Umbilical cord (tissue), 2 donors: ENCODE measurements around the gene SPATA31D3. TPM values are rescaled to one million over a fixed set of nuclear protein-coding genes. Genes with fewer than 3 reads are reported as not detected.
"Not testable (repeated sequence)": the region's sequence is repeated elsewhere in the genome, so short reads cannot be mapped to it uniquely, and the experiment has no call there.

ENCODE experiments used
- DNase-seq: peaks from one replicate; pipeline ENCODE4 v3.0.0-alpha.2; 2015; ENCODE audit warnings: low spot score
- total RNA-seq: library from RNA; depleted of rRNA; stranded (reverse); fragments of >200 nt; gene quantifications from one replicate; pipeline ENCODE4 v1.2.3, GENCODE V29; 2014; ENCODE audit warnings: low replicate concordance; ENCODE audit not compliant: insufficient read depth

SPATA31D3 gene
- 2.2 TPM for total RNA-seq

DNA sequence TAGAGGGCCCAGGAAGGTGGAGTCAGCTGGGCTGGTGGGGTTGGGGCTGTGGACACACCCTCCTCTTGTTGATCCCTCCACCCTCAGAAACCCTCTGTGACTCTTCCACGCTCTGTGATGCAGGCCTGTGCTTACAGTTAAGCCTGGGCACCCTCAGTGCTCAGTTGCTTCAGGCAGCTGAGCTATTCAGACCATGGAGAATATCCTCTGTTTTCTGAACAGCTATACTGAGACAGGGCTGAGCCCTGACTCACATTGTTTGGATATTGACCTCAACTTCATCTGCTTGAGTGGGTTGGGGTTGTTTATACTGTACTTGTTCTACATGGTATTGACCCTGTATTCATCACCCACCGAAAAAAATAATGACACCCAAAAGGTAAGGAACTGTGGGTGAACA, at the start of gene SPATA31D3:
SPATA31D3 (plus strand) TSS at position 108 of the 400 bp plus-strand sequence; CDS start at position 194, 86 bp downstream.
- DNase-seq = not testable (repeated sequence)

DNA sequence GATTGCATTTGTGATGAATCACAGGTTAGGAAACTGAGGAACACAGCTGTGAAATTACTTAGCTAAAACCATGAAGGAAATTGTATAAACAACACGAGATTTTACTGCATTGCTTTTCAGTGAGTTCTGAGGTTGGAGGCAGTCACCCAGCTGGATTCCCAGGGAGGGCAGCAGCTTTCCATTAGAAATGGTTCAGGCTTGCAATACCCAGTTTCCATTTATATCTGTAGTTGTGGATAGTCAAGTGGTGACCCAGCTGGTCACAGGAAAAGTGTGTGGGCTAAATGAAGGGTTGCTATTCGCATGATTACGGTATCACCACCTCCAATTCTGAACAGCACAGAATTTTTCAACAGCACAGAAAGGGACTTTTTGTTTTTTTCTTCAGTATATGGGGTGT, 49.4 kb upstream of the SPATA31D3 start:
- no peak for DNase-seq

DNA sequence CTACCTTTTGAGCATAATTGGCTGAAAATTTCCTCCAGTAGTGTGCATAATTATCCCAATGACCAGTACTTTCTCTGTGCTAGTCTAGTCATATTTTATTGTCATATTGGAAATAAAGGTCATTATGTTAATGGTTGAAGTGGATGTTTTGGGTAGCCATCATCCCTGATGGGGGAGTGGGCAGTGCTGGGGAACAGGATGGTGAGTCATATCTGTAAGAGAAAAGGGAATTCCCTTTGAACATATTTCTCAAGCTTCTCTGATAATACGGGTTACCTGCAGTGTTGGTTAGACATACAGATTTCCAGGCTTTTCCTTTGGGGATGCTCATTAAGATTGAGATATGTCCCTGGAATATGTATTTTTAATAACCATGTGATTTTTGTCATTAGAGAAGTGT, 48.4 kb upstream of the SPATA31D3 start:
- DNase-seq = no peak

DNA sequence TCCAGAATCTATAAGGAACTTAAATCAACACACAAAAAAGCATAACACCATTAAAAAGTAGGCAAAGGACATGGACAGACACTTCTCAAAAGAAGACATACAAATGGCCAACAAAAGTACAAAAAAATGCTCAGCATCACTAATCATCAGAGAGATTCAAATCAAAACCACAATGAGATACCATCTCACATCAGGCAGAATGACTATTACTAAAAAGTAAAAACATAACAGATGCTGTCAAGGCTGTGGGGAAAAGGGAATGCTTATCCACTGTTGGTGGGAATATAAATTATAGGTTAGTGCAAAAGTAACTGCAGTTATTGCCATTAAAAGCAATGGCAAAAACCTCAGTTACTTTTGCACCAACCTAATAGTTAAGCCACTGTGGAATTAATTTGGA, 47.2 kb upstream of the SPATA31D3 start:
- DNase-seq = no peak

DNA sequence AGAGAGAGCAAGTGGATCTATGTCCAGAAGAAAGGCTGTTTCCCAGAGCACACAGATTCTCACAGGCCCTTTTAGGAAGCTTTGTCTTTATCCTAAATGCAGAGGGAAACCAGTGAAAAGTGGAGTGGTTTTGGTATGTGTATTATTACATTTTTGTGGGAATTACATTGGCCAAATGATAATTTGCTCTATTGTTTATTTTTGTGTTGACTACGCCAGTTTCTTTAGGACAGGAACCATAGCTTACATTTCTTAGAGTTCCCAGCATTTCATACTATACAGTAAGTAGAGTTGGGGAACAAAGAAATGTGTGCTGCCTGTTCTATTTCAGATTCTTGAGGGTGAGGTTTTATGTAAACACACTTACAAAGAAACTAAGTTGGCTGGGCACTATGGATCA, 44.4 kb upstream of the SPATA31D3 start:
- DNase-seq = no peak

DNA sequence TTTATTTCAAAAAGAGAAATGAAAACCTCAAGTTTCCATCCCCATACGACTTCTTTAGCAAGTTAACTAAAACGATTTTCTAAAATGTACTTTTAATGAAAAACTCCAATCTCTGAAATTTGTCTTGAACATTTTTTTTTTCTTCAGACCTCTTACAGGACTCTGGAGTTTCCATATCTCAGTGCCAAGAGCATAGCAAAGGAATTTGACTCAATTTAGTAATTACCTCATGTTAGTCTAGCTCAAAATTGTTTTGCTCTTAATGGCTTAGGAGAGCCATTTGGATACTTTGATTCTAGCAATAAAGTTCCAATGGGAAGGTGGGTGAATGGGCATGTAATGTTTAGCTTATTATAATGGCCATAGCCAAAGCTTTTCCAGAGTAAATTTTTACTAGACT, 41.1 kb upstream of the SPATA31D3 start:
- DNase-seq = peak; percentile 71

DNA sequence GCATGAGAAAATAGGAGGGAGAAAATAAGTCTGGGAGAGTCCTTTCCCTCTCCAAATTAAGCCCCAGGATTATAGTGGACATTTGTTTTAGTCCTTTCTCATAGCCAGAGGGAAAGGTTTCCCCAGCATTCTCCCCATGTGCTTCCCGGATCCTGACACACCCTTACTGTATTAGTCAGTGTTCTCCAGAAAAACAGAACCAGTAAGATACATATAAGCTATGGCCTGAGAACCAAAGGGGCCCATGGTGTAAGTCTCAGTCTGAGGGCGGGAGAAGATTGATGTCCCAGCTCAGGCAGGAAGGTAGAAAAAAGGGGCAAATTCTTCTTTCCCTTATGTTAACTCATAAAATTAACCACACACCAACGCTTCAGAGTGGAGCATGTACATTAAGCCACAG, 40.7 kb upstream of the SPATA31D3 start:
- peak; percentile 90 for DNase-seq

DNA sequence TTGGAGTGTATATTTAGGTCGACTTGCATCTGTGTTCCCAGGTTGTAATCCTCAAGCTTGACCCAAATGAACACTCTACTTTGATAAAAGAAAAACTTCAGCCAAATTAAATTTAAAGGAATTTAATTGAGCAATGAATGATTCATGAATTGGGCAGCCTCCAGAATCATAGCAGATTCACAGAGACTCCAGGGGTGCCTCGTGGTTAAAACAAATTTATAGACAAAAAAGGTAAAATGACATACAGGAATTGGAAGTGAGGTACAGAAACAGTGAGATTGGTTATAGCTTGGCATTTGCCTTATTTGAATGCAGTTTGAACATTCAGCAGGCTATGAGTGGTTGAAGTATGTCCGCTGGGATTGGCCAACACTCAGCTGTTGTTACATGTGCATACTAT, 36.6 kb upstream of the SPATA31D3 start:
- DNase-seq = no peak

DNA sequence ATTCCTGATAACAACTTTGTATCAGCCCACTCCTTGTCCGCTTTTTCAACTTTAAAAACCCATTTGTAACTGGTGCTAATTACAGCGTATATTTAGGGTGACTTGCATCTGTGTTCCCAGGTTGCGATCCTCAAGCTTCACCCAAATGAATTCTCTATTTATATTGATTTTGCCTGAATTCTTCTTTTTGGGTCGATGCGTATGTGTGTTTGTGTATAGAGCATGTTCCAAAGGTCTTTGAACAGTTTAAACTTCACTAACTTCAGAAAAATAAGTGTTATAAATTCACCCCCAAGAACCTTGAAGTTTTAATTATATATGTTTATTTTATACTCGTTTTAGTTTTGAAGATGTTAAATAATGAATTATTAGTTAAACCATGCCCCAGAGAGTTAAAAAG, 31.2 kb upstream of the SPATA31D3 start:
- DNase-seq = no peak

DNA sequence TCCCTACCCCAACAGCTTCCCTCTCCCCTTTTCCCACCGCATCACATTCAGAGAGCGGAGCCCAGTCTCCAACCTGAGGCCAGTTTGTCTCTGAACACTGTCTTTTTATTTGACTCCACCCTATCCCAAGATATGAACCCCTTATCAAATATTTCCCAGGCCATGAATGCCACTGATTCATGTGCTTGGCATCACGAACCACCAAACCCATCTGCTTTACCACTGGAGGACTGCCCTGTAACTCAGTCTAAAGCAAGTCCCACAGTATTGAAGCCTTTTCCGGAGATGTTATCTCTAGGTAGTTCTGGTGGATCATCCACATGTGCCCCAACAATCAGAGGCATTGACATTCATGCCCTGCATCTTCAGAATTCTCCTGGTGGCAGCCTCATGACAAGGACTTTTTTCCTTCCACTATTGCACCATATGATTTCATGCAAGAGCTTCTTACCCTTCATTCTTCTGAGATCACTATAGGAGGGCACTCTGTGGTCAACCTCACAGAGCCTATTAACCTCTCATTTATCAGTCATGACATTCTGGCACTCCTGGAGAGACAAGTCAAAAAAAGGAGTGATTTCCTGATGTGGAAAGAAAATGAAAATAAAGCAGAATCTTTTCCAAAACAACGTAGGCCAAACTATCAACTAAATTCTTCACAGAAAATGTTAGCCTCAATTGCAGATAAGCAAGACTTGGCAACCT, 27.3 kb upstream of the SPATA31D3 start:
- no peak for DNase-seq

DNA sequence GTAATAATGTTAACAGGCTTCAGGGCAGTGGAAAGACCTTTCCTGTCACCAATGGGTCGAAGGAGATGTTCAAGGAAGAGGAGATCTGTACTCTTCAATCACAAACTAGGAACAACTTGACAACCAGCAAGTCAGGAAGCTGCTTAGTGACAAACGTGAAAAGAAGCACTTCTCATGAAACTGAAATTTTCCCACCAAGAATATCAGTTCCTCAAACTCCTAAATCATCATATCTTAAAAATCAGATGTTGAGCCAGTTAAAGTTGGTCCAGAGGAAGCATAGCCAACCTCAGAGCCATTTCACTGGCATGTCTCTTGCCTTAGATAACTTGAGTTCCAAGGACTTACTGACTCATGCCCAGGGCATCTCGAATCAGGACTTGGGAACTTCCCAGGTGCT, 24.8 kb upstream of the SPATA31D3 start:
- DNase-seq = not testable (repeated sequence)

DNA sequence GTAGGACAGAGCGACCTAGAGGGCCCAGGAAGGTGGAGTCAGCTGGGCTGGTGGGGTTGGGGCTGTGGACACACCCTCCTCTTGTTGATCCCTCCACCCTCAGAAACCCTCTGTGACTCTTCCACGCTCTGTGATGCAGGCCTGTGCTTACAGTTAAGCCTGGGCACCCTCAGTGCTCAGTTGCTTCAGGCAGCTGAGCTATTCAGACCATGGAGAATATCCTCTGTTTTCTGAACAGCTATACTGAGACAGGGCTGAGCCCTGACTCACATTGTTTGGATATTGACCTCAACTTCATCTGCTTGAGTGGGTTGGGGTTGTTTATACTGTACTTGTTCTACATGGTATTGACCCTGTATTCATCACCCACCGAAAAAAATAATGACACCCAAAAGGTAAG, 15.0 kb upstream of the SPATA31D3 start, which contains the start of gene SPATA31D4:
SPATA31D4 (plus strand) TSS at position 124 of the 400 bp plus-strand sequence; CDS start at position 210, 86 bp downstream.
- DNase-seq = not testable (repeated sequence)

DNA sequence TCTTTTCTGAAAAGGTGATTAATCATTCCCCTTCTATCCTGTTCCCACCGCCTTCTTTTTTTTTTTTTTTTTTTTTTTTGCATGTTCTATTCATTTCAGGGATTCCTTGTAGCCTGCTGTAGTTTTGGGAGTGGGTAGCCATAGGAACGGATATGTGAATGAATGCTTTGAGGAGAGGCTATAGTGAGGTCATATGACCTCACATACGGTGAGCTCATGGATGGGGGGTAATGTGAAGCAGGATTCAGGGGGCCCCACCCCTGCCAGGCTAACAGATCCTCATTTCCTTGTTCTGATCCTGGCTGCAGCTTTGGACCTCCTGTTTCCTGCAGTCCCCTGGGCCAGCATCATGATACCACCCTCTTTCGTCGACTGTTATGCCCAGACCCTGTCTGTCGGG, 13.2 kb upstream of the SPATA31D3 start:
- not testable (repeated sequence) for DNase-seq

DNA sequence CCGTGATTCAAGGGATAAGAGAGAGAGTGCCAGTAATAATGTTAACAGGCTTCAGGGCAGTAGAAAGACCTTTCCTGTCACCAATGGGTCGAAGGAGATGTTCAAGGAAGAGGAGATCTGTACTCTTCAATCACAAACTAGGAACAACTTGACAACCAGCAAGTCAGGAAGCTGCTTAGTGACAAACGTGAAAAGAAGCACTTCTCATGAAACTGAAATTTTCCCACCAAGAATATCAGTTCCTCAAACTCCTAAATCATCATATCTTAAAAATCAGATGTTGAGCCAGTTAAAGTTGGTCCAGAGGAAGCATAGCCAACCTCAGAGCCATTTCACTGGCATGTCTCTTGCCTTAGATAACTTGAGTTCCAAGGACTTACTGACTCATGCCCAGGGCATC, 9.8 kb upstream of the SPATA31D3 start:
- DNase-seq = not testable (repeated sequence)

DNA sequence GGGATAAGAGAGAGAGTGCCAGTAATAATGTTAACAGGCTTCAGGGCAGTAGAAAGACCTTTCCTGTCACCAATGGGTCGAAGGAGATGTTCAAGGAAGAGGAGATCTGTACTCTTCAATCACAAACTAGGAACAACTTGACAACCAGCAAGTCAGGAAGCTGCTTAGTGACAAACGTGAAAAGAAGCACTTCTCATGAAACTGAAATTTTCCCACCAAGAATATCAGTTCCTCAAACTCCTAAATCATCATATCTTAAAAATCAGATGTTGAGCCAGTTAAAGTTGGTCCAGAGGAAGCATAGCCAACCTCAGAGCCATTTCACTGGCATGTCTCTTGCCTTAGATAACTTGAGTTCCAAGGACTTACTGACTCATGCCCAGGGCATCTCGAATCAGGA, 5.3 kb downstream of the SPATA31D3 start:
- not testable (repeated sequence) for DNase-seq

DNA sequence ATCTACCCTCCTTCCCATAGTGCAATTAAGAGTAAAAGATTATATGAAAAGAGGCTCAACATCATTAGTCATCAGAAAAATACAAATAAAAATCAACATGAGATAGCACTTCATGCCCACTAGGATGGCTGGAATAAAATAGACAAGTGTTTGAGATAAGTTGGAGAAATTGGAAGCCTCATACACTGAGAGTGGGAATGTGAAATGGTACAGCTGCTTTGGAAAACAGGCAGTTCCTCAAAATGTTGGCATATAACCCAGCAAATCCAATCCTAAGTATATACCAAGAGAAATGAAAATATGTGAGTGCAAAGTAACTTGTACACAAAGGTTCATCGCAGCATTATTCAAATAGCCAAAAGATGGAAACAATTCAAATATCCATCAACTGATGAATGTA, 9.8 kb downstream of the SPATA31D3 start:
- no peak for DNase-seq

DNA sequence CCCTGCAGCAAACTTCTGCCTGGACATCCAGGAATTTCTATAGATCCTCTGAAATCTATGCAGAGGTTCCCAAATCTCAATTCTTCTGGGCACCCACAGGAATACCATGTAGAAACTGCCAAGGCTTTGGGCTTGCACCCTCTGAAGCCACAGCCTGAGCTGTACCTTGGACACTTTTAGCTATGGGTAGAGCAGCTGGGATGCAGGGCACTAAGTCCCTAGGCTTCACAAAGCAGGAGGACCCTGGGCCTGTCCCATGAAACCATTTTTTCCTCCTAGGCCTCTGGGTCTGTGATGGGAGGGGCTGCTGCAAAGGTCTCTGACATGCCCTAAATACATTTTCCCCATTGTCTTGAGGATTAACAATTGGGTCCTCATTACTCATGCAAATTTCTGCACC, 12.3 kb downstream of the SPATA31D3 start:
- no peak for DNase-seq

DNA sequence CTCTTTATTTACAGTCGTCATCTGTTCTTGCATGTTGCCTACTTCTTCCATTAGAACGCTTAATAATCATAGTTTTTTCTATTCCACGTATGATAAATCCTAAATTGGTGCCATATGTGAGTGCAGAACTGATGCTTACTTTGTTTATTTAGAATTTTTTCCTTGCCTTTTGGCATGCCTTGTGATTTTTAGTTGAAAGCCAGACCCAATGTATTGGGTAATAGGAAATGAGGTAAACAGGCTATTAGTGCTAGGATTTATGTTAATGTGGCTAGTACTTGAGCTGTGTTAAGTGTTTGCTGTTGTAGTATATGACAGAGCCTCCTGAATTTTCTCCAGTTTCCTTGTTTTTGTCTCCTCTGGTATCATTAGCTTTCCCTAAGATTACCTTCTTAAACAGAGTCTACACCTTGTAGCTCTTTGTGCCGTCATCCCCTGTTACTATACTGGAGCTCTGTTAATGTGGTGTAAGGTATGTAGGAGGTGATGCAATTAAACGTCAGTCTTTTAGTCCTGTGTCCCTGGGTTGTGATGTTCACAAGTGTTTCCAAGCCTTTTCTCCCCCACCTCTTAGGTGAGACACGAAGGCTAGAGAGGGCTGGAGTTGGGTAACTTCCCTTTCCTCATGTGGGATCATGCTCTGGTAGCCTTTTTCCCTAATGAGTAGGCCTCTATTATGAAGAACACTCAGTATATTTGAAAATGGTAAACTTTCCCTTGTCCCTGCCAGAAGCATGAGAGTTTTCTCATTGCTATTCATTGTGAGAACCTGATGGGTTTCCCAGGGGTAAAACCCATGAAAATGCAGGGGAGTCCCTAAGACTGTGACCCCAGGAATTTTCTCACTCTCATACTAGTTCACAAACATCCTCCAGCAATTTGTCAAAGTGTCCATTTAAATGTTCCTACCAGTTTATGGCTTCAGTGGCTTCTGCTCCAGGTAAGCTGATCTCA, 21.2 kb downstream of the SPATA31D3 start:
- no peak for DNase-seq

DNA sequence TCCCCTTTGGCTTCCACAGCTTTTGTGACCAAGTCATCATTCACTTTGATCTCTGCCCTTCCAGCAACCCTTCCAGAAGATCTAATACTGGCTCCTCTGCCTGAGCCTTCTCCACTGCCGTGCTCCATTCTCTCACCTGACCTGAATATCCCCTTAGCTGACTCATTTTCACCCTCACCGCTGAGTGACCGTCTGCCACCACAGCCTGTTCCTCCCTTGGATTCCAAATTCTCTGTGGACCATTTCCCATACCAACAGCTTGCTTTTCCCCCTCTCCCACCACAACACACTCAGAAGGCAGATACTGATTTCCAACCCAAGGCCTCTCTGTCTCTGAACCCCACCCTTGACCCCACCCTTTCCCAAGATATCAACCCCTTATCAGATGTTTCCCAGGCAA, 24.7 kb downstream of the SPATA31D3 start:
- DNase-seq = no peak

DNA sequence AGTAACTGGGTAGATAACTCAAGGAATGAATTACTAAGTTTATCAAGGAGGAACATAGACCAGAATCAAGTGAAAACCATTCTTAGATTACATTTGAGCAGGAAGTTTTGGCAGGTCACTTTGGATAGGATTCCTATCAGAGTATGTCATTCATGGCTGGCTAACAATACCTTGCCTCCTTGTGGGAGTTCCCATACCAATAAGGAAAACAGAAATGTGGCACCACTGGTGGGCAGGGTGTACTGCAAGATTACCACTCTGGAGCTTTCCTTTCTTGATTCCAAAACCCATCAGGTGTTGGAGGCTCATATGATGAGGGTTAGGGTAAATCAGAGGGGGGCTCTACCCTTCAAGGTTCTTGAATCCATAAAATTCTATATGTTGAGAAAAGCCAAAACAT, 26.7 kb downstream of the SPATA31D3 start:
- no peak for DNase-seq

DNA sequence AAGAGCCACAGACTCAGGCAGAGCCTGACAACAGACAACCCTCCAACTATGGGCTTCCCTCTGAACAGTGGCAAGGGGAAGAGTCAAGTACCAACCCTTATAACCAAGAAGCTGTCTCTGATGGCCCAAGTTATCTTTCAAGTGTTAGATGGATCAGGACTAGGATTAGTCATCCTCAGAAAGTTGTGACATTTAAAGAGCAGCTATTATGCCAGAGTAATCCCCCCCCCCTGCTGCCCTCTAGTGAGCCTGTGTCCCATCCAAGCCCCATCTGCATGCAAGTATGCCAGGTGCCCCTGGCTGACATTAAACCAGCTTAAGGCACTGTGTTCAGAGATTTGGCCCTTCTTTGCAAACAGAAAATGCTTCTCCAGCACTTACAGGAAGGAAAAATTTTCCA, 28.4 kb downstream of the SPATA31D3 start:
- DNase-seq = no peak

DNA sequence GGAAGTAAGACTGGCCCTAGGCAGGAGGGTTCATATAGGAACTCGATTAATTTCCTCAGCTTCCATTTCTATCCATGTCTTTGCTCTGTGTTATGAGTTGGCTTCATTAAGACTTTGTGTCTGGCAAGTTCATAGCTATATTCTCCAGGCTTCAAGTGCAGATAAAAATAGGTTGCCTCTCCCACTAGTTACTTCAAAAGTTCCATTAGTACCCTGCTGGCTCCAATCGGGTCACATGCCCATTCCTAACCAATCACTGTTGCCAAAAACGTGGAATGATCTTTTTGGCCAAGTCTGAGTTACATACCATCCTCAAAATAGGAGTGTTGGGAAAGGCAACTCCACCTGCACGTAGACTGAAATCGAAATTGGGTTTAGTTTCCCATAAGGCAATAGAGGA, 31.5 kb downstream of the SPATA31D3 start:
- no peak for DNase-seq

DNA sequence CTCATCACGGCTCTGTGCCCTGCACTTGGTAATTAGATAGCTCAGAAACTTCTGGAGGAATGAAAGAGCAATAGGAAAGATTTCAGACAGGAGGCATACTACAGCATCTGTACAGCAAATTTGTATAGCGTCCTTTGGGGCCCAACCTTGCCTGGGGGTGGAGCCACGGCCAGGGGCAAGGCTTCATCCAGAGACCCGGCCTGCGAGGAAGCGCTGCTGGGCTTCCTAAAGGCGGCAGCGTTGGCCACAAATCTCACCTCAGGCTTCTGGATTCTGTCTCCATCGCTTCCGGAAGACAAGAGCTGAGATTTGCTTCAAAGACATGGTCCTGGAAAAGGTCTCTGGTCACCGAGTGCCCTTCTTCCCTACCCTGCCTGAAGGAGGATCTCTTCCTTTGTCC, 33.1 kb downstream of the SPATA31D3 start:
- DNase-seq = no peak
